Measurements from ENCODE around the gene COL21A1.

COL21A1 gene

DNA sequence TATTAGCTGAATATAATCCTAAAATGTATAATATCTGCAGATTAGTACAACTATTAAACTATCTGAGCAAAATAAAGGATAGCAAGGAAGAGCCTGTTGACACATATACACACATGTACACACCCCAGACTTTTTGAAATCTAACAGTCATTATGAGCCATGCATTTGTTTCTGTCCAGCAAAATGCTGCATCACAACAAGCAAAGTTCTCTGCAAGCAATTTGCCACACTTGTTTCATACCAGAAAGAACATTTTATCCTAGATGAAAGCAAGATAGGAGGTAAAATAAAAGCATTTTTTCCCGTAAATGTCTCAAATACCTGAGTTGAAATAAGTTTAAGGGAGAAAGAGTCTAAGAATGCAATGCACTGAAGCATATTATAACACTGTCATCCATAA lies 145.2 kb downstream of the COL21A1 start:
- no peak for DNase-seq

DNA sequence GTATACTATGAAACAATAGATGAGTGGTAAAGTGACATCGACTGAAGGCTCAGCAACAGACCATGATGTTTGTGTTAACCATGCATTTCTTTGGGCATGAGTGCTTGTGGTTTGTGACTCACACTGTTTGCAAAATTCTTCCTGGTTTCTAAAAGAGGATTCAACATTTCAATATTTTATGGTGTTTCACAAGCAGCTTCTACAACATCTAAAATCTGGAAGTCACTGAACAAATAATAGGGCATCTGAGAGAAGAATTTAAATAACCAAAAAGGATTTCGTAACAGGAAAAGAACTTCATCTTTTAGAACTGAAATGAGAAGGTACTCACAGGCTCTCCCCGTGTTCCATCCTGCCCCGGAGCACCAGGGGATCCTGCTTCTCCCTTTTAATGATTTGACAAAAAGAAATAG lies 146.2 kb downstream of the COL21A1 start:
- no peak for DNase-seq

DNA sequence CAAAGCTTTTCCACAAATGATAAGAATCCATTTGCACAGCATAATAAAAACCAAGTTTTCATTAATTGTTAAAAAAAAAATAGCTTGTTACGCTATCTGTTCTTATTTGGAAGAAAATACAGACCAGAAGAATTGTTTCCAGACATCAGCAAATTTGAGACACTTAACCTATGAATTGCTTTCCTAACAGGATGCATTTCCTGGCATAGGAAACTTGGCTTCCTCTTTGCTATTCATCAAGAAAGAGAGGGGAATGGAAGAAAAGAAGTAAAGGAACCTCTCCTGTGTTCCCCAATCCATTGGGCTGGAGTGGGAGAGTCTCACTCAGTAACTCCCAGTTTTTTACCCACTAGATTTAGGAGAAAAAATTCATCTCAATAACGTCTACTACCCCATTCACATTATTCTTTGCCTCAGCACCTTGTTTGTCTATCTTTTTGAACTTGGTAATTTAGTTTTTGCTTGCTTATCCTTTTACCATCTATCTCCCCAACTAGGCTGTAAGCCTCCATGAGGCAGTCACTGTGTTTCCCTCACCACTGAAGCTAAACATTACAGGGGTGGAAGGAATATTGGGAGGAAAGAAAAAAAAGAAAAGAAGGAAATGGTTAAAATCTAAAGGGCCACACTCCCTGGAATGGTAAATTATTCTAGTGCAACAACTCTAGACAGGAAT lies 150.3 kb downstream of the COL21A1 start:
- no peak for DNase-seq

DNA sequence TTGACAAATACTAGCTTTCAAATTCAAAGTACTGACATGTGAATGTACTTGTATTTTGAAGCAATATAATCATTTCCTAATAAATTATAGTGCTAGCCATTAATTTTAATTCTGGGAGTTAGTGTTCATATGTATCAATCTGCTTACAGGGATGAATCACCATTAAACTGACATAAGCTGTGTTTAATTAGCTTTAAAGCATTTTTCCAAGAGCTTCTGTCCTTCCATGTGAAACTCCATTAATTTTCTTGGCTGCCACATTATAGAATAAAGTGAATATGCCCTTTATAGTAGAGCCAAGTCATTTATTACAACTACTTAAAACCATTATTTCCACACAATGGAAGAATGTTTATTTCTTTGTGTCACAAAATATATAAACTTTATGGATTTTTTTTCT lies 150.8 kb downstream of the COL21A1 start:
- no peak for DNase-seq

DNA sequence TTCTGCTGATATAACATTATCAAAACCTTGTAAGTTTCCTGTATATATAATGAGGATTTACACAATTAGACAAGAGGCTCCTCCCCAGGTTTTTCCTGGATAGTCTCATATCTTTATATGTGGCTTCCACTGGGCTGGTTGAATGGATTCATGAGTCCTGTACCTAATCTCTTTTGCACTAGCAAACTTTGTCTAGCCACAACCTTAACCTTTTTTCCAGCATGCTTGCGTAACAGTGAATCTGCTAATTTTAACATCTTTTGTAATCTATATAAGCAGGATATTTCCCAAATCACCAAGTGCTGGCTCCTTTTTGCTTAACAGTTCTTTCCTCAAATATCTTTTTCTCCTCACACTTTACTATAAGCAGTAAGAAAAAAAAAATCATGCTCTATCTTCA lies 153.6 kb downstream of the COL21A1 start:
- no peak for DNase-seq

DNA sequence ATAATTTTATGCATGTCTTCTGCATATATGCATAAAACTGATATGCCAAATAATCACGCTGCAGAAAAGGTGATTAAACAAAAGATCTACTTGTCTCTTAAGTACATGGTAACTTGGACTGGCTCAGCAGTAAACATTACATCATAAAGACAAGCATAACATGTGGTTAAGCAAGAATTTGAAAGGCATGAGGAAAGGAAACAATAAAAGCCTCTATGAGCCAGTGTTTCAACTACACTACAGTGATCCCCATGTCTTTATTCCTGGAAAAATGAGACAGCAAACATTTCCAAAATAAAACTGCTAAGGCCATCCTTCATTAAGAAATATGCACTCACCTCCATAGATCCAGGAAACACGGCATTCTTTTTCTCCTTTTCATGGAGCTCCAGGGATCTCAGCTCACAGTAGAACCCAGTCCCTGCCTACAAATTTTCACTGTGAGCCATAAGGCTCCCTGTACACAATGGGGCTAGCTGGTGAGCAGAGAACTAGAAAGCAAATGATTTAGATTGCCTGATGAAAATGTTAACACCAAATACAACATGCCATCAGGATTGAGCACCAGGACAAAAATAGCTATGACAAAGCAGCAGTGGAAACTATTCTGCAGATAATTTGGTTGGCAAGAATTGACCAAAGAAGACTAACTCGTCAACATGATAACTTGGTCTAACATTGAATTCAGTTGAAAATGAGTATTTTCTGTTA lies 156.1 kb downstream of the COL21A1 start:
- DNase-seq, result no peak

DNA sequence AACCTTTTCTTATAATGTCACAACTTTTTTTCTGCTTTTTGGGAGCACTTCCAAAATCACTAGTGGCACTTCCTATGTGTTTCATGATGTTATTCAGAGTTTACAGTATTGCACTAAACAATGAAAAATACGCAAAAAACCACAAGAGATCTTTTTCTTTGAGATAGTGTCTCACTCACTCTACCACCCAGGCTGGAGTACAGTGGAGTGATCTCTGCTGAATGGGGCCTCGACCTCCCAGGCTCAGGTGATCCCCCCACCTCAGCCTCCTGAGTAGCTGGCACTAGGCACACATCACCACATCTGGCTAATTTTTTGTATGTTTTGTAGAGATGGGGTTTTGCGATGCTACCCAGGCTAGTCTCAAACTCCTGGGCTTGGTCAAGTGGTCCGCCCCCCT lies 158.7 kb downstream of the COL21A1 start:
- DNase-seq, result no peak

DNA sequence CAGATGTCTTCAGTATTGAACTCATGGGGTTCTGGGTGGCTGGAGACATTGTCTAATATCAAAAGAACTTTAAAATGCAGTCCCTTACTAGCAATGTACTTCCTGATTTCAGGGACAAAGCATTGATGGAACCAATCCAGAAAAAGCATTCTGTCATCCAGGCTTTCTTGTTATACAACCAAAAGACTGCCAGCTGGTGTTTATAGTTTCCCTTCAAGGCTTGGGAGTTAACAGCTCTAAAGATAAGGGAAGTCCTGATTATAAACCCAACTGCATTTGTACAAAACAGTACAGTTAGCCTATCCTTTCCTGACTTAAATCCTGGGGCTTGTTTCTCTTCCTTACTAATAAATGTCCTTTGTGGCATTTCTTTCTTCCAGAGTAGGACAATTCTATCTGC lies 160.0 kb downstream of the COL21A1 start:
- peak; percentile 71 for DNase-seq

DNA sequence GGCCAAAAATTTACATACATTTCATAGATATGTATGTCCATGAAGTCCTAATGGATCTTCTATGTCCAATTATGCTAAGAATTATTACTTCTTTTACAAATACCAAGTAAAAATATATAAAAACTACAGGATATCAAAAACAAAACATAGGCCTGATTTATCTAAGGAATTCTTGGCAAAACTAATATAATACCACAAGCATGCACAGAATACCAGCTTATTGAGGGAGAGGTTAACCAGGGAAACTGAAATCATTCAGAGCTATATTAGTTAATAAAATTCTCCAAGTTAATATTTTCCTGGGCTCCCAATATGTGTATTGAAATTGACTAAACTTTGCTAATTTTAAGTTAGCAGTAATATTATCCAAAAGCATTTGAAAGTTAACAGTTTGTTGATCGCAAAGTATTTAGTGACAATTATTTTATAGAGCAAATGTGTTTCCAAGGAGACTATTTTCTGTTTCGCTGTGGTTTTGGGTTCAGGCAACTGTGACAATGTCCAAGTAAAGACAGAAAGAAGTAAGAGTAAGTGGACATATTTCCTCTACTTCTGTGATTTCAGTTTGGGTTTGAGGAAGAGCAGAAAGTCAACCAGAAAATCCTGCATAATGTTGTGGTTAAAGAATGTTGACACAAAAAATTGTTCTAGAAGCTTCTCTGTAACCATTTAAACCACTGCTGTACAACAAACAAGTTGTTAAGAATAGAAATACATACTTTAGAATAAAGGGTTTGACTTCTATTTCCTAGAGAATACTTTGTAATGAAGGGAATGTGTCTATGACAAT lies 167.4 kb downstream of the COL21A1 start:
- no peak for DNase-seq

DNA sequence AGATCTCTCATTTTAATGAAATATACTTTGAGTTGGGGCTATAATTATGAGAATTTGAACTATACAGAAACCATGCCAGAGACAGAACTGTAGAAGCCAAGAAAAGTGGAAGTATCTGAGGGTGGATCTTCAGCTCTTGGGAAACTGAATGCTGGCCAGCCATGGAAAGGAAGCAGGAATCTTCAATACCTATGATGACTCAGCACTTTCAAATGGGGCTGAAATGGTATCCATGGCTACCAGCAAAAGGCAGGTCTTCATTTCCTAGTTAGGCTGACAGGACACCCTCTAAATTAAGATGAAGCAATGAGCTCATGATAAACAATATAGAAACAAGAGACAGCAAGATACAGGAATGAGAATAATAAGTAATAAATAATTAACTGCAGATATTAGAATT lies 171.3 kb downstream of the COL21A1 start:
- DNase-seq, result no peak

DNA sequence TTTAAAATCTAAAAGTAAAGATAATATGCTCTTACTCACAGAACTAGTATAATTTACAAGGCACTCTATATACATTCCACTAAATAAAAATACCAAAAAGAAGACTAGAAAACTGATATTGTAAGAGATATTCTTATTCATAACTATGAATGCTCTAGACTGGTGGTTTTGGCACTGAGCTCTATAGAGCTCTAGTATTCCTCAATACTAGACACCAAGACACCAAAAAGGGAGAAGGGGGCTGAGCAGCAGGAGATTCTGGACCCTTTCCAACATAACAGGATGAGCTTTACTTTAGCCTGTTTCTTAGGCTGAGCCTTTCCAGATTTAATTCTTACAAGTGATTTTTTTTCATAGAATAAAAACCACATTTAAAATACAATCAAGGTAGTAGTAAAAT lies 173.6 kb downstream of the COL21A1 start:
- no peak for DNase-seq

DNA sequence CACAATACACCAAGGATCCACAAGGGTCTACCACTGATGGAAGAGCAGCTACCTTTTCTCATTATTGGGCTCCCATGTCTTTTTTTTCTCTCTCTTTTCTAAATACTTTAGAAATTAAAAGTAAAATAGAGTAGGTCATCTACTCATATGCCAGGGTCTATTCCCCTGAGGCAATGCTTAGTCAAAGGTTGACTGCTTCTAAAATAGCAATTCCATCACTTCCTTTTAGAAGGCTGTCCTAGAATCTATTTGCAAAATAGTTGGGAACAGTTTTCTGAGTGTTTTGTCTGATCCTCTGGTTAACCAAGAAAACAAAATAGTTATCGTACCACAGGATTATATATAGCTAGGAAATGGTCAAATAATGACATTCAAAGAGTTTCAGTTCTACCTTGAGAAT lies 174.1 kb downstream of the COL21A1 start:
- DNase-seq, result no peak

DNA sequence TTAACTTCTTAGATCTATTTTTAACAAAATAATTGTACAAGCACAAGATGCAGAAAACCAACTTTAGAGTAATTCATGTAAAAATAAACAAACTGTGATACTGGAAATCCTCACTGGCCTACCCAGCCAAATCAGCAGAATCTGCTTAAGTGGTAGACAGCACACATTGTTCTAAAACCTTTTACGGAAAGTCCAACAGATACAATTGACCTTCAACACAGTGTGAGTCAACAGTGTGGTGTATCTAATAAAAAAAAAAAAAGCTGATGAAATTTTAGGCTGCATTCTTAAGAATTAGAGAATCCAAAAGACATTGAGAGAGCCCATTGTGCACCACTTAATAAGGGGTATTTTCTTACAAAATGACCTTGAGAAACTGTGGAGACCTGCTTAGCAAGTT lies 174.5 kb downstream of the COL21A1 start:
- no peak for DNase-seq

DNA sequence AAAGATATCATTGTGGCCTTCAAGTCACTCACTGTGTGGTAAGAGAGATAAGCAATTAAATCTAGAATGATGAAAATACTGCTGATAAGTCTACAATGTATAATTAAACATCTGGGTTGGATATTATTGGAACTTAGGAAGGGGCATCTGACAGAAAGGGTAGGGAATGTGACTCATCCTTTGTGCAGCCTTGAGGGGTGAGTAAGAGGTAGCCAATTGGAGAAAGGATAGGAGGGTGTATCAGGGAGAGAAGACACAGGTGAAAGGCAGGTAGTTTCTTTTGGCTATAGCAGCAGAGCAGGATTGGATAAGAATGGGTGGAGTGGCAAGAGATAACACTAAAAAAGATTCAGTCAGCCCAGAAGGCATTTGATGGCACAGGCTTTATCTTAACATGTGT lies 182.0 kb downstream of the COL21A1 start:
- no peak for DNase-seq

DNA sequence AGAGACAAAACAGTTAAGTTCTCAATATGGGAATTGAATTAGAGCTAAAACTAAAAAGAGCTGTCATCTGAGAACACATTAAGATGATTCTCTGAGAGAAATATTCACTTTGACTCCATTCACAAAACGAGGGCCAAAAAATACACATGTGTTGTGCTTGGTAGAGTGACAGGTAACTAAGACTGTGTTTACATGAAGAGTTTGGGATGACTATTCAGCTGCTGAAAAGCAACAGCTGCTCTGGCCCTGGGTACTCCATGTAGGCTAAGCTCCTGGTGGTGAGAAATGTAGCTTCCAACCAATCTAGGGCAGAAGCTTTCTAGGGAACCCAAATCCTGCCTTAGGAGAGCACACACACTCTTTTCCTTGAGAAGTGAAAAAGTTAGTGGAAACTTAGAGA lies 184.5 kb downstream of the COL21A1 start:
- DNase-seq, result no peak

DNA sequence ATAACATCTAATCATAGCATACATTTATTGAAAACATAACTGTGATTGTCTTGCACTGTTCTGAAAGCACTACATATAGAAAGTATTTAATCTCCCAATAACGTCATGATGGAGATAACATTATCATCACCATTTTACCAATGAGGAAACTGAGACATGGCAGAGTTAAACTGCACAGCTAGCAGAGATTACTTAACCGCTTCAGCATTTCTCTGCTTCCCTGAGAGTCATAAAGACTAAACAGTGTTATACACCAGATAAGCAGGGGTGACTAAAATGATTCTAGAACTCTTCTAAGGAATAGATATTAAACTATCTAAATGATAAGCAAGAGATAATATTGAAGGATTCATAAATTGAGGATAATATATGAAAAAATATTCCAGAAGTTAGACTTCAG lies 188.7 kb downstream of the COL21A1 start:
- DNase-seq, result no peak

DNA sequence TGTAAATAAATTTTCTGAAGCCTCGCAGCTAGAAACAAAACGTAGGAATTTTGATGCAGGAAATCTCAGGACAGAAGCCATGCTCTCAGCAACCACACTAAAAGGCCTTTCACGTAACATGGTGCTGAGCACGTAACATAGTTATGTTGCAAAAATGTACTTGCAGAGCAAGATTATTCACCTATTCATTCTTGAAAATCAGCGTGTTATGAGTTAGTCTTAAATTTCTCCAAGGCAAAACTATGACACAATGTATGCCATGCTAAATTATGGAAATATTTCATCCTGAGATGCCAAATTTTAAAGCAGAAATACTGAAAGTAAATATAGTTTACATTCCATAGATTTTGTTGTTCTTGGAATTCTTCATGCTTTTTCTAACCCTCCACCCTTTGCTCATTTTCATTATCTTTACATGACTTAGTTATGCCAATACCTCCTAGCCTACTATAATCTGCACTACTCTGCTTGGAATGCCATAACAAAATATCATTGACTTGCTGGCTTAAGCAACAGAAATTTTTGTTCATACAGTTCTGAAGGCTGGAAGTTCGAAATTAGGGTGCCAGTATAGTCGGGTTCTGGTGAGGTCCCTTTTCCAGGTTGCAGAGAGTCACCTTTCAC lies 192.2 kb downstream of the COL21A1 start:
- DNase-seq, result no peak

DNA sequence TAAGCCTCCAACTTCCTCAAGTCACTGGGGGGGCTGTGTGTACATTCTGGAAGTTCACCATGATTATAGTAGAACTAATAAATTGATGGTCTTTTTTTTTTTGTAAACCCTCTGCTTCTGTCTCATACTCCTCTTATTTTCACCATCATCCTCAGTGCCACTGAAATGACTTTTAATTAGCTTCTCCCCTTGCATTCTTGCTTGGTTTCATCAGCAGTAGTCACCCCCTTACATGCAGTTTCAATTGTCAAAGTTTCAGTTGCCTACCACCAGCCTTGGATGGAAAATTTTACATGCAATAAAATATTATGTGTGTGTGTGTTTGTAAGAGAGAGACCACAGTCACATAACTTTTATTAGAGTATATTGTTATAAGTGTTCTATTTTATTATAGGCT lies 196.2 kb downstream of the COL21A1 start:
- no peak for DNase-seq

DNA sequence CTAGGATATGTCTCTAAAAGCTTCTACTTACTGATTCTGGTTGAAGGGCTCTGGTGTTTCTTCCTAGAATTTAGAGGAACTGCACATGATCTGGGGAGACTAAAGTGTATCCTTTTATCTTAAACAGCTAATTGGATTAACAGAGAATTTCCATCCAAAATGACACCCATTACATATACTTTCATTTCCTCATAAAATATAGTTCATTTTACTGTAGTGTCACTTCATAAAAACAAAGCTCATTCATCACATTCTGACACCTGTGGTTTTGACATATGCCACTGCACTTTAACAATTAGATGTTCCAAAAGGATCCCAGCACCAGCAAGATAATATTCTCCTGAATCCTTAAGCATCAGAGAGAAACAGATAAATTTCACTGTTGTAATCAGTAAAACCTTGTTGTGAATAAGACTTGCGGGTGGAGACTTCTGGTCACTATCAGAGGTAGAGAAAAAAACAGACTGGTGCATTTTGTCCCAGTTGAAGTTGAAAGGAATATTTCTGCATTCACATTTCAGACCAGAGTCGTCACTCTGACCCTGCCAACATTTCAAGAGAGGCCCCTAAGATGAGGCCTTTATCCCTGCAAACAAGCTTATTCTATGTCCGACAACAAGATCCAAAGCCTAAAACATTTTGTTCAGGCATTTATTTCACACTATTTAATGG lies 196.7 kb downstream of the COL21A1 start:
- no peak for DNase-seq

DNA sequence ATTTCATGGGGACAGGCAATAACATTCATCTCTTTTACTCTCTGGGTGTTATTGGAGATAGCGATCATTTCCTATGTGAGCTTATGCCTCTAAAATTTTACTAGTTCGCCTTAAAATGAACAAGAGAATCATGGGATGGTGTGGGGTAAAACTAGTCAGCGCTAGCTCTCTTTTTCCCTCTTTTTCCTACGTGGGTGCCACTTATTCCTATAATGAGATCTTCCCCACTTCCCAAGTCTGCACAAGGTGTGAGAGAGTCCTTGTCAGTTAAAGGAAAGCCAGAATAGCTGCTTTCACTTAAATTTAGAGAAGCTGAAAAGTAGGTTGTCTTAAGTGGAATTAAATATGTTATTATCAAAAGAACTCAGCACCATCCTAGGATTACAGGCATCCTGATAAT lies 198.8 kb downstream of the COL21A1 start:
- no peak for DNase-seq

DNA sequence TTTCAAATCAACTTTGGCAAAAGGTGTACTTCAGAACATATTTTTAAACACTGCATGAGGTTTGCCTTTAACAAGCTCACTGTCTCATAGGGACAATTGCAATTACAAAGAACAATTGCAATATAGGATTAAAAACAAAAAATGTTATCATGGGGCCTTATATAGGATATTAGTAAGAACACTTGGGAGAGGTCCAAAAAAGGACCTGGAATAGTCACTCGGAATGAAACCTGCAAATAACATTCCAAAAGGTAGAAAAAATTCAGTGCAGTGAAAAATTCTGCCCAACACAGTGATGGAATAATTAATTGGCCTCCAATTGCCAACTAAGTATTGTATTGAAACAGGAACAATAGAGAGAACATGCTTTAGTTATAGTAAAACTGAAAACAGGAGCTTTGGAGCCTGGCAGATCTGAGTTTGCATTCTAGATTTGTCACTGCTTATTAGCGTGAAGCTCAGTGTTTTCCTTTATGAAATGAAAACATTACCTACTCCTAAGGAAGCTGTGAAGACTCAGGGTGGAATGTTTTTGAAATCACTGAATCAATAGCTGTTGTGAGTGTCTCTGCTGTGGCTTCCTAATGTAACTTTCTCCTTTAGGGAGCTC lies 199.3 kb downstream of the COL21A1 start:
- DNase-seq, result no peak

DNA sequence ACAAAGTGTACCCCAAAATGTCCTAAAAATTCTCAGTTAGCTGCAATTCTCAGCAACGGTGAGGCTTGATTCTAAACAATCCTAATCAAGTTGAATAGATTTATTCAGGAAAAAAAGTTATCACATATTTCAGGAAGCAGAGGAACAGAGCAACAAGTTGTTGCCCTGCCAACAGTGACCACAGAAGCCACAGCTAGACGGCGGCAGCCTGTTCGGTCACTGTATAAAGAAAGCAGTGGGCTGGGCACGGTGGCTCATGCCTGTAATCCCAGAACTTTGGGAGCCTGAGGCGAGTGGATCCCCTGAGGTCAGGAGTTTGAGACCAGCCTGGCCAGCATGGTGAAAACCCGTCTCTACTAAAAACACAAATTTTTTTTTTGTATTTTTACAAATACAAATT lies 200.8 kb downstream of the COL21A1 start:
- no peak for DNase-seq

DNA sequence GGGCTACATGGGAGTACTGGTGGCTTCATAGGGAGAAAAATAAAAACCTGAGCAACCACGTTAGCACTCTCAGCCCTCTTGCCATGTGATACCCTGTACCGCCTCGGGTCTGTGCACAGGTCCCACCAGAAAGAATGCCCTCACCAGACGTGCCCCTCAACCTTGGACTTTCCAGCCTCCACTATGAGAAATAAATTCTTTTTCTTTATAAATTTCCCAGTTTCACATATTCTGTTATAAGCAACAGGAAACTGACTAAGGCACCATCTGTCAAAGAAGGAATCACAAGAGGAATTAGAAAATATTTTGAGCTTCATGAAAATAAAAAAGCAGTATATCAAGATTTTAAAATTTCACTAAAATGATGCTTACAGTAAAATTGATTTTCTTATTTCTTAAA lies 203.6 kb downstream of the COL21A1 start:
- no peak for DNase-seq

Measured in NCI-H1694 (cell line).